ENCODE data around the gene MS4A6E.

DNA sequence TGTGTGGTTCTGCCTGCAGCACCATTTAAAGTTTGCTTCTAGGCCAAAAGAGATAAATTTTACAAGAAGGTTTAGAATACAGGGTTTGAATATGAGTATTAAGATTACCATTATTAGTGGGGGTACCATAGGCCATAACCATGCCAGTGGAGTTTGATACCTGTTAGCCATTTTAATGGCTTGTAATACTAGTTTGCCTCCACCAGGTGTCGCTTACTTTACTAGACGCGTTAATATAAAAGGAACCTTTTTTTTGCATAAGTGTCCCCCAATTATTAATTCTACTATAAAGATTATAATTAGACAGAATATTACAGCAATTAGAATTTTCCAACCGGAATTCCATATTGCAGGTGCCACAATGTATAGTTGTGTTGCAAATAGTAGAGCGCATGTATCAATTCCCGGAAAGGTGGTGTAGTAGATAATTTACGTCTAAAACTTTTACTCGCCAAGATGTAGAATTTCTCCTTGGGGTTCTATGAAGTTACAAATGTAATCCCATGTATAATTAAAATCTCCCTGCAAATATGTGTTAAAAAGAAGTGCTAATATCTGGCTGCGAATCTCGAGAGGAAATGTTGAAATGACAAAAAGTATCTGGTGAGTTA is 16.1 kb downstream of the MS4A6E start:
- TF ChIP-seq TAF1 (IDR thresholded peaks at IDR 0.05; ENCODE audit: low read depth, low read length) (no peak), POLR2A (IDR thresholded peaks at IDR 0.05; ENCODE audit: low read depth, low read length) (no peak), POLR2AphosphoS5 (IDR thresholded peaks at IDR 0.05; ENCODE audit: low read depth, low read length) (no peak)
